RPMI8226 (cell line): ENCODE results near the gene ERVH48-1.
"Not testable (repeated sequence)": the region's sequence is repeated elsewhere in the genome, so short reads cannot be mapped to it uniquely, and the experiment has no call there.

Experiments used
- DNase-seq: peaks from one replicate; pipeline ENCODE4 v3.0.0-alpha.2; 2015

ERVH48-1 gene

GRCh38 chr21:42900446-42900845 is 25.0 kb downstream of the ERVH48-1 start:
- DNase-seq, result no peak

GRCh38 chr21:42892931-42893755 is 32.3 kb downstream of the ERVH48-1 start, which contains the start of gene NDUFV3:
Gene NDUFV3, plus strand, starts transcription at chr21:42893309. Its CDS starts 25 bp downstream, at chr21:42893334.
- peak; percentile 100 for DNase-seq

- DNase-seq, result no peak
Measured at GRCh38 chr21:42892582-42892930, 32.9 kb downstream of the ERVH48-1 start.

- DNase-seq, result no peak
Measured at GRCh38 chr21:42887326-42887725, 38.1 kb downstream of the ERVH48-1 start.

GRCh38 chr21:42883921-42884320 is 41.5 kb downstream of the ERVH48-1 start:
- DNase-seq, result no peak

- DNase-seq, result no peak
Measured at GRCh38 chr21:42880352-42880751, 45.1 kb downstream of the ERVH48-1 start.

- DNase-seq, result peak; percentile 98
Measured at GRCh38 chr21:42878993-42879787, 46.2 kb downstream of the ERVH48-1 start, which contains the start of gene WDR4. Gene WDR4, minus strand, starts transcription at chr21:42879539. Its CDS starts 44 bp downstream, at chr21:42879495.

GRCh38 chr21:42878678-42878992 is 46.8 kb downstream of the ERVH48-1 start:
- no peak for DNase-seq

- not testable (repeated sequence) for DNase-seq
Measured at GRCh38 chr21:42875811-42876210, 49.6 kb downstream of the ERVH48-1 start.

- no peak for DNase-seq
Measured at GRCh38 chr21:42873096-42873495, 52.3 kb downstream of the ERVH48-1 start.

- DNase-seq, result no peak
Measured at GRCh38 chr21:42868196-42868595, 57.2 kb downstream of the ERVH48-1 start.
